Karpas-422 (cell line): ENCODE data around the gene METTL4. TPM values are rescaled to one million over a fixed set of nuclear protein-coding genes. Genes with fewer than 3 reads are reported as not detected.
"Not testable (repeated sequence)": the region's sequence is repeated elsewhere in the genome, so short reads cannot be mapped to it uniquely, and the experiment has no call there.

Experiments
- DNase-seq: peaks from one replicate; pipeline ENCODE4 v3.0.0-alpha.2; 2015
- H2AFZ ChIP-seq: fragments of 200-600 bp; sonication (generic); 2 replicates; pipeline ENCODE4 v1.6.1; 2014; ENCODE audit warnings: antibody characterized with exemption, low read length, mixed read lengths
- H3K27ac ChIP-seq: fragments of 200-600 bp; sonication (generic); 2 replicates; pipeline ENCODE4 v1.5.1; 2014; ENCODE audit warnings: mild to moderate bottlenecking, low read length, moderate library complexity
- H3K27me3 ChIP-seq: fragments of 200-600 bp; sonication (generic); 2 replicates; pipeline ENCODE4 v1.6.1; 2014; ENCODE audit warnings: low read length, mixed read lengths
- H3K36me3 ChIP-seq: fragments of 200-600 bp; sonication (generic); 2 replicates; pipeline ENCODE4 v1.6.1; 2014; ENCODE audit warnings: low read length, mixed read lengths; ENCODE audit not compliant: insufficient read depth
- H3K4me1 ChIP-seq: fragments of 200-600 bp; sonication (generic); 2 replicates; pipeline ENCODE4 v1.6.1; 2014; ENCODE audit warnings: mild to moderate bottlenecking, low read length, mixed read lengths
- H3K4me2 ChIP-seq: fragments of 200-600 bp; sonication (generic); 2 replicates; pipeline ENCODE4 v1.6.1; 2014; ENCODE audit warnings: low read length, low read depth, mild to moderate bottlenecking; ENCODE audit not compliant: poor library complexity, severe bottlenecking
- H3K4me3 ChIP-seq: fragments of 200-600 bp; sonication (generic); 2 replicates; pipeline ENCODE4 v1.5.1; 2014; ENCODE audit warnings: mild to moderate bottlenecking, antibody characterized with exemption, low read length, mixed read lengths
- H3K79me2 ChIP-seq: fragments of 200-600 bp; sonication (generic); 2 replicates; pipeline ENCODE4 v1.6.1; 2014; ENCODE audit warnings: mild to moderate bottlenecking, low read length, mixed read lengths
- H3K9ac ChIP-seq: fragments of 200-600 bp; sonication (generic); 2 replicates; pipeline ENCODE4 v1.6.0; 2014; ENCODE audit warnings: low read length
- H3K9me2 ChIP-seq: fragments of 200-600 bp; sonication (generic), shearing (Covaris generic); replicated peaks from 2 replicates; pipeline ENCODE4 v1.6.0; 2014; ENCODE audit warnings: mild to moderate bottlenecking, low read length, moderate library complexity; ENCODE audit not compliant: insufficient read depth
- H3K9me3 ChIP-seq: fragments of 300-700, 200-600 bp; sonication (generic); 2 replicates; pipeline ENCODE4 v1.6.1; 2014; ENCODE audit warnings: low read length, mixed read lengths
- H4K20me1 ChIP-seq: fragments of 200-600 bp; sonication (generic); 2 replicates; pipeline ENCODE4 v1.6.1; 2014; ENCODE audit warnings: mild to moderate bottlenecking, antibody characterized with exemption, low read length, low read depth; ENCODE audit not compliant: insufficient read depth
- total RNA-seq: library from RNA; depleted of rRNA; stranded (reverse); fragments of >200 nt; shearing (Covaris generic); gene quantifications from 2 replicates; pipeline ENCODE4 v1.2.3, GENCODE V29; 2014; ENCODE audit warnings: low replicate concordance

The METTL4 gene
- total RNA-seq, 1 experiment from 2014 or later = 15.8 TPM

GRCh38 chr18:2531751-2532150, 39.6 kb downstream of the METTL4 start:
- no peak overlapping the region for H2AFZ ChIP-seq
- H3K79me2 ChIP-seq = no peaks in the 10 kb centered on the region
- H3K9me3 ChIP-seq = no peaks in the 10 kb centered on the region
- no peaks in the 10 kb centered on the region for H3K36me3 ChIP-seq
- no peak overlapping the region for H3K4me3 ChIP-seq
- no peak overlapping the region for H3K9ac ChIP-seq
- no peak overlapping the region for H3K27ac ChIP-seq
- H3K4me1 ChIP-seq = peaks cover 45% of the 10 kb centered on the region
- H3K4me2 ChIP-seq = no peak overlapping the region
- no peak for DNase-seq
- no peaks in the 10 kb centered on the region for H3K27me3 ChIP-seq
- no peaks in the 10 kb centered on the region for H4K20me1 ChIP-seq
- H3K9me2 ChIP-seq = no peaks in the 10 kb centered on the region

GRCh38 chr18:2529154-2529553, 42.2 kb downstream of the METTL4 start:
- Histone ChIP-seq H3K4me2 (no peak overlapping the region), H3K9ac (no peak overlapping the region), H3K4me3 (no peak overlapping the region), H3K9me2 (no peaks in the 10 kb centered on the region), H3K27ac (no peak overlapping the region), H3K36me3 (no peaks in the 10 kb centered on the region), H2AFZ (no peak overlapping the region), H3K79me2 (no peaks in the 10 kb centered on the region), H4K20me1 (no peaks in the 10 kb centered on the region), H3K27me3 (no peaks in the 10 kb centered on the region), H3K9me3 (no peaks in the 10 kb centered on the region), H3K4me1 (peaks cover 19% of the 10 kb centered on the region)
- no peak for DNase-seq

GRCh38 chr18:2526329-2526728, 45.0 kb downstream of the METTL4 start:
- H3K9me3 ChIP-seq = no peaks in the 10 kb centered on the region
- H3K9ac ChIP-seq = no peak overlapping the region
- H3K4me3 ChIP-seq = no peak overlapping the region
- H3K27ac ChIP-seq = no peak overlapping the region
- H2AFZ ChIP-seq = no peak overlapping the region
- no peak for DNase-seq
- no peaks in the 10 kb centered on the region for H3K9me2 ChIP-seq
- no peaks in the 10 kb centered on the region for H3K36me3 ChIP-seq
- H3K27me3 ChIP-seq = no peaks in the 10 kb centered on the region
- no peaks in the 10 kb centered on the region for H3K79me2 ChIP-seq
- H4K20me1 ChIP-seq = no peaks in the 10 kb centered on the region
- H3K4me2 ChIP-seq = no peak overlapping the region
- peaks cover 10% of the 10 kb centered on the region for H3K4me1 ChIP-seq

- H3K9me3 ChIP-seq, H3K4me3 ChIP-seq, H4K20me1 ChIP-seq, H3K9ac ChIP-seq, H3K27ac ChIP-seq, H3K4me1 ChIP-seq, H3K36me3 ChIP-seq, H3K4me2 ChIP-seq, DNase-seq, H3K27me3 ChIP-seq, H2AFZ ChIP-seq, H3K79me2 ChIP-seq, H3K9me2 ChIP-seq: not testable (repeated sequence)
Observed at GRCh38 chr18:2524794-2525198, 46.5 kb downstream of the METTL4 start.

- Histone ChIP-seq H3K4me2 (no peak overlapping the region), H3K4me3 (no peak overlapping the region), H3K27ac (no peak overlapping the region), H2AFZ (no peak overlapping the region), H3K9me2 (no peaks in the 10 kb centered on the region), H3K27me3 (no peaks in the 10 kb centered on the region), H3K9ac (no peak overlapping the region), H3K4me1 (no peaks in the 10 kb centered on the region), H3K9me3 (no peaks in the 10 kb centered on the region), H4K20me1 (no peaks in the 10 kb centered on the region), H3K36me3 (no peaks in the 10 kb centered on the region), H3K79me2 (no peaks in the 10 kb centered on the region)
- no peak for DNase-seq
Observed at GRCh38 chr18:2522112-2522511, 49.2 kb downstream of the METTL4 start.

GRCh38 chr18:2518473-2518872, 52.8 kb downstream of the METTL4 start:
- Histone ChIP-seq H2AFZ (no peak overlapping the region), H3K9me2 (no peaks in the 10 kb centered on the region), H3K4me3 (no peak overlapping the region), H3K9me3 (no peaks in the 10 kb centered on the region), H3K27me3 (no peaks in the 10 kb centered on the region), H3K4me1 (peaks cover 7% of the 10 kb centered on the region), H3K4me2 (no peak overlapping the region), H3K36me3 (no peaks in the 10 kb centered on the region), H4K20me1 (no peaks in the 10 kb centered on the region), H3K79me2 (no peaks in the 10 kb centered on the region), H3K27ac (no peak overlapping the region), H3K9ac (no peak overlapping the region)
- no peak for DNase-seq

GRCh38 chr18:2515908-2516625, 55.2 kb downstream of the METTL4 start:
- DNase-seq = no peak
- H3K27ac ChIP-seq = no peak overlapping the region

GRCh38 chr18:2515171-2515787, 56.0 kb downstream of the METTL4 start:
- Histone ChIP-seq H3K4me2 (no peak overlapping the region), H3K9me3 (no peaks in the 10 kb centered on the region), H3K36me3 (no peaks in the 10 kb centered on the region), H2AFZ (no peak overlapping the region), H3K4me1 (peaks cover 7% of the 10 kb centered on the region), H3K27me3 (no peaks in the 10 kb centered on the region), H3K9ac (no peak overlapping the region), H3K4me3 (no peak overlapping the region), H4K20me1 (no peaks in the 10 kb centered on the region), H3K9me2 (no peaks in the 10 kb centered on the region), H3K27ac (no peak overlapping the region), H3K79me2 (no peaks in the 10 kb centered on the region)
- no peak for DNase-seq

More at GRCh38 chr18:2515908-2516625, 55.2 kb downstream of the METTL4 start:
- Histone ChIP-seq H2AFZ (peak overlapping the region; percentile 43; the same call in 1 of the 2 replicates), H4K20me1 (no peaks in the 10 kb centered on the region), H3K36me3 (no peaks in the 10 kb centered on the region), H3K9me2 (no peaks in the 10 kb centered on the region), H3K27me3 (no peaks in the 10 kb centered on the region), H3K9ac (no peak overlapping the region), H3K4me2 (no peak overlapping the region), H3K4me1 (peaks cover 7% of the 10 kb centered on the region), H3K4me3 (no peak overlapping the region), H3K9me3 (no peaks in the 10 kb centered on the region), H3K79me2 (no peaks in the 10 kb centered on the region)
